HG03442 (cell line): Measurements from ENCODE around the gene NNAT.

Experiments
- ATAC-seq: cut with Tn5 transposase; IDR thresholded peaks from one replicate; pipeline ENCODE4 v1.9.1; 2021; ENCODE audit warnings: mild to moderate bottlenecking, moderate library complexity; ENCODE audit not compliant: unreplicated experiment

The NNAT gene

DNA sequence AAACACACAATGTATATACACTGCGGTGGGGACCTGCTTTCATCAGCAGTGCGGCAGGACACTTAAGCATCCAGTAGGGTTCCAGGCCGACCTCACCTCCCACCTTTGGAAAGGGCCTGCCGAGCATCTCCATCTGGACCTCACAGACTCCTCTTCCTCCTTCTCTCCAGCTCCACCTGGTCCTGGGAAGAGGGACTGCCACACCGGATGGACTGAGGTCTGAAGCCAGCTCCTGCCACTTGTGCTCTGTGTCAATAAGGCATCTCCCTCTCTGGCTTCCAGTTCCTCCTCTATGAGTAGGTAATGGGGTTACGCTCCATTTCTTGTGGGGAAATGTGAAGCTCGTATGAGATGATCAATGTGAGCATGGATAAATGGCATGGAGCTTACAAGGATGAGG, 19.1 kb upstream of the NNAT start:
- no peak for ATAC-seq

DNA sequence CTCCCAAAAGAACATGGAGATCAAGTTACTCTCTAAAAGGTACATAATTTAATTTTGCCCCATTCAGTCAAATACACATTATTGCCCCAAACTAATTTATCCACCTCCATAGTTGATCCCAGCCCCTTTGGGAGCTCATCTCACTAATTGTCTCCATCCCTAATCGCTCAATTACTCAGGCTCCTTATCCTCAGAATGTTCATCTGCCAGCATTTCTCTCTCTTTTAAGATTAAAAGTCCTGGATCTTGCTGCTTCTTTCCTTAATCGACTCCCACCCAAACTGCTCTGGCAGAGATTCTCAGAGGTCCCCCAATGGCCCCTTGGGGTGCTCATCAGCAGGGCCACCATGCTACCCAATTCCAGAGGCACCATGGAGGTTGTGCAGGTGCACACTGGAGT, 18.4 kb upstream of the NNAT start:
- ATAC-seq, result no peak

DNA sequence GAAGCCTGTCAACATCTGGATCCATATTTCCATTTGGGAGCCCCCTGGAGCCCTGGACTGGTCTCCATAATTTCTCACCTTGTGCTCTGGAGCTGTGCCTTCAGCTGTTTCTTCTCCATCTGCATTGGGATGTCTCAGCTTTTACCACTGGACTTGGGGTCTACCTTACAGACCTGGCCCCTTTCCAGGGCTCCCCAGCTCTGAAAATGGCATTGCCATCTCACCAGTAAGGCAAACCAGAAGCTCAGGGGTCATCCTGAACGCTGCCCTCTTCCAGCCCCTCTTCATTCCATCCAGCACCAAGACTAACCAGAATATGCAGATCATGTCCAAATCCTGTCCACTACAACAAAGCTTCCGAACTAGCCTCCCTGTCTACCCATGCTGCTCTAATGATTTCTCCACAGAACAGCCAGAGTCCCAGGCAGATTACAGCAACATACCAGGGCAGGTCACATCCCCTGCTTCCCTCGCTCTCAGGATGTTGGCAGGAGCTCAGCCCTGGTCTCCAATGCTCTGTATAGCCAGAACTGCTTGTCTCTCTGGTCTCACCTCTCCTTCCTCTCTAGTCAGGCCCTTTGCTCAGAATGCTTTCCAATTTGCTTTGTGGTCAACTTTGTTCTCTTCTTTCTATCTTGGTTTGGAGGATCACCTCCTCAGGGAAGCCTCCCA, 17.7 kb upstream of the NNAT start:
- no peak for ATAC-seq

DNA sequence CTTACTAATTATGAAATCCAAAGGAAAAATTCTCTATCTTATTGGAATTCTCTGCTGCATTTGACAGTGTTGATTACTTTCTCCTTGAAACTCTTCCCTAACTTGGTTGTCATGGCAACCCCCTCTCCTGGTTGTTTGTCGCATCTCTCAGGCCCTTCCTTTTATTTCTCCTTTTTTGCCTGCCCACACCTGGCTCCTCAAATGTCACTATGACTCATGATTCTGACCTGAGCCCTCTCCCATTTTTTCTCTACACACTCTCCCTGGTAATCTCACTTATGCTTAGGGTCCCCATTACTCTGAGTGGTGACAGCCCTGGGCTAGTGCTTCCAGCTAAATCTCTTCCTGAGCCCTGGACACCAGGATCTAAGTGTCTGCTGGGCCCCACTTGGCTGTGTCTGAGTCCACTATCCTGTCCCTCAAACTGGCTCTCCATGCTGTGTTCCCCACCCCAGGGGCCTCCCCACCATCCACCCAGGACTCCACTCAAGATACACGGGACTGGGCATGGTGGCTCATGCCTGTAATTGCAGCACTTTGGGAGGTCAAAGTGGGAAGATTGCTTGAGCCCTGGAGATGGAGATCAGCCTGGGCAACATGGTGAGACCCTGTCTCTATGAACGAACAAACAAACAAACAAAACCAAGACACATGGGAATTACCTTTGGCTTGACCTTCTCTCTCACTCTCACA, 16.5 kb upstream of the NNAT start:
- no peak for ATAC-seq

DNA sequence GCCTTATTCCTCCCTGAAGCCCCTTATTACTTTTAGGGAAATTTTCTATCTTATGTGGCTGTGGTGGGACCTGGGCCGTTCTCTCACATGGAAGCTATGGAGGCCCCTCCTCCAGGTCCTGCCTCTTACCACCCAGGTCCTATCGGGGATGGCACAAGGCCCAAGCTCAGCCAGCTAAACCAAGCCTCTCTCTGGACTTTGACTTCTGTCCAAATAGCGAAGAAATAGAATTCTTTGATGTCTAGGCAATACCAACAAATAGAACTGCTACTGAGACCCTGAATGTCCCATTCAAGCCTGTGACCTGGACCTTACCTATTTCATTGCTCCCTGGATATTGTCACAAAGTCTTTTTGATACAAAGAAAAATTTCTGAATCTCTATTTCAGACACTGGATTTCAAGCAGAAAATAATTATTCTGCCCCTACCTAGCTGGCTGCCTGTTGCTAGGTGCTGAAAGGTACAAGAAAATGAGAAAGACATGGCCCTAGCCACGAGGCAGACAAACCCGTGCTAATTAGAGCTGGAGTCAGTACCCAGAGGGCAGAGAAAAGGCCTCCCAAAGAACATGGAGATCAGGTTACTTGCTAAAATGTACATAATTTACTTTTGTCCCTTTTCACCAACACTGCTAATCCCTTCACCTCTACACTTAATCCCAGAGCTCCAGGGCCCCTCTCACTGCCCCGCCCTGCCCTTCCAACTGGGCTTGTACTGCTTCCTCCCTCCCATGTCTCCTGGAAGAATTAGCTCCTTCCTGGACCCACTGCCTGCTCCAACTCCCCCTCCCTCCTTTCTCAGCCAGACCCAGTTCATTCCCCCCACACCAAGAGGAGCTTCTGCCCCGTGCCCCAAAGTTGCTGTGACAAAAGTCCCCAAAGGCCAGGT, 15.5 kb upstream of the NNAT start:
- no peak for ATAC-seq

- ATAC-seq, result no peak
Observed at GRCh38 chr20:37506152-37506725, 14.8 kb upstream of the NNAT start.

- ATAC-seq, result no peak
Observed at GRCh38 chr20:37510226-37510625, 10.8 kb upstream of the NNAT start.

DNA sequence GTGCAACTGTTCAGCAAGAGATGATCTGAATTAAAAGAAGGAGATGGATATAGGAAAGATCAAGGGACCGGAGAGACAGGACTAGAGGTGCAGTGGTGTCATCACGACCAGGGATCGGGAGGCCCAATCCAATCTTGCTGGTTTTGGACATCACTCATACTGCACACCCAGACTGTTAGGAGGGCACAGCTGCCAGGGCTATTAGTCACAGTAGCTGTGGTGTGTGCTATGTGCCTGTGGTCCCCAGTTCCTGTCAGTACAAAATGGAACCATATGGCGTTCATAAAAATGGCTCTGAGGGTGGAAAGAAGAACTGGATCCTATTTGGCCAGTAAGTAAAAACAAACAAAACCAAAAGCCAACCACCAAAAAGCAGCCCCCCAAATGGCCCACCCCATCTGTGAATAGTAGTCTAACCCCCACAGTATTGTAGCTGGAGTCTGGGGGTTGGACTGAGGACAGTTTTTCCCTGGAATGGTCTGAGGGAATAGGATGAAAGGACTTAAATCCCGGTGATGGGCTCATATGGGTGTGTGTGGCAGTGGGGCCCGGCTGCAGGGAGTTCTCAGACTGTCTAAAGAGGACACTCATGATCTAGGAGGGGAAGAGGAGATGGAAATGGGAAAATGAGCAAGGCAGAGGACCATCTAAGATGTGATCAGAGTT, 9.3 kb upstream of the NNAT start:
- ATAC-seq, result no peak

DNA sequence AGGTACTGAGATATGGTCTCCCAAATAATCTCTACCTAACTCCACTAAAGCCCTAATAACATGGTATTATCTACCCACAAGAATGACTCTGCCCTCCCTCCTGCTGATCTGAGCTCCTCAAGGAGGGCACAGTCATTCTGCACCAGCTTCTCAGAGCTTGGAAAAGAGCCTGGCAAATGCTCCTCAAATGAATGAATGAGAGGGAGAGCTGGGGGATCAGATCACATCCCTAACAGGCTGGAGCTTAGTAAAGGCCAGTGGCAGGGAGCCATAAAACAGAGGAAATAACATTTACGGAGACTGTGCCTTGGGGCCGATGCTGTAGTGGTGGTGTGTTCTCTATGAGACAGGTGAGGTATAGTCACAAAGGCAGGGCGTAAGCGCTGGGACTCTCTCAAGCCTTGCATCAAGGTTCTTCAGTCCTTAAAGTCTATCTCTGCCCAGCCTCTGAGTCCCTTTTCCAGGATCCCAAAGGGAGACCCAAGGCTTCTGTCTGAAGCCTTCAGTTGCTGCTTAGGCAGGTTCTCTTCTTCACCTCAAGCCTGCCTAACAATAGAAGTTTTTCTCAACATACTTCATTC, 7.2 kb upstream of the NNAT start:
- ATAC-seq, result no peak

DNA sequence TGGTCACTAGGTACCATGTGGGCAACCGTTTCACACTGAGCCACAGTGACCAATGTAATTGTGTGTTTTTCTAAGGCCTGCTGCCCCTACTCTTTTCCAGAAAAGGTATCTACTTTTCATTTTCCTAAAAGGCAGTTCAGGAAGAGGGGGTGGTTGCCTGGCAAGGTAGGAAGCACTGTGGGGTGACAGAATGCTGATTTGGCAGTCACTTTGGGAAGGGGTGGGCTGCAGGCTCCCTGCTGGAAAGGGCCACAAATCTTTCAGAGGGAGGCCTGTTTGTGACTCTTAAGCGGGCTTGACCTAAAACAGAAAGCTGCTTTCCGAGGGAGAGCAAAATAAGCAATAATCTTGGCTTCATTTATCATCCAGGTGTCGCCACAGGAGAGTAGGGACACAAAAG, 5.2 kb upstream of the NNAT start:
- ATAC-seq, result no peak

GRCh38 chr20:37516811-37517750, 4.0 kb upstream of the NNAT start:
- no peak for ATAC-seq

- ATAC-seq, result no peak
Observed at GRCh38 chr20:37518059-37518458, 3.0 kb upstream of the NNAT start.

GRCh38 chr20:37518606-37519507, 2.2 kb upstream of the NNAT start:
- no peak for ATAC-seq

- ATAC-seq, result no peak
Observed at GRCh38 chr20:37519508-37520418, 1.3 kb upstream of the NNAT start.

DNA sequence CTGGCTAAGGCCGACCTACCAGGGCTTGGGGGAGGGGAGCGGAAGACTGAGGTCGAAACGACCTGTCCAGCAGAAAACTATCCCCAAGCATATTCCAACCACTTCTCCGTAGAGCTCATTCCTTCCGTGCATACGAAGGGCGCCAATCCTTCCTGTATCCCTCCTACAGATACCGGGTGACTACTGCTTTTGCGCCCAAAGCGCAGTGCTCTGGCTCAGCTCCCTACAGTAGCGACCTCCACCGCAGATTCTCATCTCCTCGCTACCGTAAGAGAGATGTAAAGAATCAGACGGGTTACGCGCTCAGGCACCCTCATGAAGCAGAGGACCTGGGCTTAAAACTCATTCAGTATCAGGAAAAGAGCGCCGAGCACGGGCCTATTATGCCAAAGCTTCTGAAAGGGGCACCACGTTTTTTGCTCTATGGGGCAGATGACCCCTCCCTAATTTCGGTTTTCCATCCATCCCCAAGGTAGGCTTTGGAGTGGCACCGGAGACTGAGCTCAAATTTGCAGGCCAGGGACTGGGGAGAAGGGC, 563 bp upstream of the NNAT start:
- ATAC-seq, result no peak

DNA sequence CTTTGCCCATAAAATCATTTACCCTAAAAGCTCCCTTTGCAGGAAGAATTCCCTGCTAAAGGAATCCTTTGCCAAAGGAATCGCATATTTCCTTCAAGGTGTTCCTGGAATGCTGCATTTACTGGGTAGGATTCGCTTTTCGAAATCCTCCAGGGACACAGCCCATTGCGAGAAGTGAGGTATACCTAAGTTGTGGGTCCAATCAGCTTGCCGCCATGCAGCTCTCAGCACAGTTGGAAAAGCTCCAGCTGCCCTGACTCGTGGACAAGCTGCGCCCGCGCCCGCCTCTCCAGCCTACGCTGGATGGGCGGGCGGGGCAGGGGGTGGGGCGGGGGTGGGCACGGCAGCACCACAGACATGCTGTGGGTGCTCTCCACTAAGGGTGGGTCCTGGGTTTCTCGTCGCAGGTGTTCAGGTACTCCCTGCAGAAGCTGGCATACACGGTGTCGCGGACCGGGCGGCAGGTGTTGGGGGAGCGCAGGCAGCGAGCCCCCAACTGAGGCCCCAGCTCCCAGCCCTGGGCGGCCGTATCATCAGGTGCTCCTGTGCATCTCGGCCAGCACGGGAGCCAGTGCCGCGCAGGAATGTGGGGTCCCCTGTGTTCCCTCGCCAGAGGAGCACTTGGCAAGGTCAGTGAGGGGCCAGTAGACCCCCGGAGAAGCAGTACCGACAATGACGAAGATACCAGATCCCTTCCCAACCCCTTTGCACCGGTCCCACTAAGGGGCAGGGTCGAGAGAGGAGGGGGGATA, 1.4 kb downstream of the NNAT start:
- ATAC-seq, result no peak
